A673 (cell line): ENCODE results near the gene LPCAT1.

Source experiments
- EZH2 ChIP-seq: fragments of 200-600 bp; sonication (generic); IDR thresholded peaks from 2 replicates; pipeline ENCODE4 v1.6.1; 2017; ENCODE audit warnings: borderline replicate concordance, low read depth, mild to moderate bottlenecking, mixed read lengths, antibody characterized with exemption, low read length; ENCODE audit not compliant: poor library complexity, severe bottlenecking
- TF ChIP-seq, protein P1 (sequence below): fragments of 300-800, 200-600 bp; sonication (generic); conservative IDR thresholded peaks from 2 replicates; pipeline ENCODE4 v1.5.1; 2017; ENCODE audit warnings: low read depth, mild to moderate bottlenecking, antibody characterized with exemption, low read length, moderate library complexity, mixed read lengths

DNA sequence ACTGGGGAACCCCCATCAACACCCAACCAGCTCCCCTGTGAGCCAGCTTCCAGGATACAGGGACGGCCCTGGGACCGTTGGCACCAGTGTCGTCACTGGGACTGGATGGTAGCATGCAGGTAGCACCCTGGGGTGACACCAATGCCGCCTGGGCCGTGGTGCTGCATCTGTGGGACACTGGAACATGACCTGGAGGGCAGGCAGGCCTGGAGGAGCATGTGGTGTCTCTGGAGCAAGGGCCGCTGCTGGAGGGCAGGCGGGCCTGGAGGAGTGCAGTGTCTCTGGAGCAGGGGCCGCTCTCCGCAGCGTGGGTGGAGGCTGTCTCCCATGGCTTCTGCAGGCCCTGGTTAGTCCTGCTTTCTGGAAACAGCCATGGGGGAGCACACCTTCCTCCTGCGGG is 13.1 kb downstream of the LPCAT1 start:
- TF ChIP-seq EZH2, result no peak
- TF ChIP-seq, protein P1, sequence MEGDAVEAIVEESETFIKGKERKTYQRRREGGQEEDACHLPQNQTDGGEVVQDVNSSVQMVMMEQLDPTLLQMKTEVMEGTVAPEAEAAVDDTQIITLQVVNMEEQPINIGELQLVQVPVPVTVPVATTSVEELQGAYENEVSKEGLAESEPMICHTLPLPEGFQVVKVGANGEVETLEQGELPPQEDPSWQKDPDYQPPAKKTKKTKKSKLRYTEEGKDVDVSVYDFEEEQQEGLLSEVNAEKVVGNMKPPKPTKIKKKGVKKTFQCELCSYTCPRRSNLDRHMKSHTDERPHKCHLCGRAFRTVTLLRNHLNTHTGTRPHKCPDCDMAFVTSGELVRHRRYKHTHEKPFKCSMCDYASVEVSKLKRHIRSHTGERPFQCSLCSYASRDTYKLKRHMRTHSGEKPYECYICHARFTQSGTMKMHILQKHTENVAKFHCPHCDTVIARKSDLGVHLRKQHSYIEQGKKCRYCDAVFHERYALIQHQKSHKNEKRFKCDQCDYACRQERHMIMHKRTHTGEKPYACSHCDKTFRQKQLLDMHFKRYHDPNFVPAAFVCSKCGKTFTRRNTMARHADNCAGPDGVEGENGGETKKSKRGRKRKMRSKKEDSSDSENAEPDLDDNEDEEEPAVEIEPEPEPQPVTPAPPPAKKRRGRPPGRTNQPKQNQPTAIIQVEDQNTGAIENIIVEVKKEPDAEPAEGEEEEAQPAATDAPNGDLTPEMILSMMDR, result no peak
